IMR-90 (cell line): ENCODE results near the gene HEPACAM. TPM values are rescaled to one million over a fixed set of nuclear protein-coding genes. Genes with fewer than 3 reads are reported as not detected.

Source experiments
- ATAC-seq: fragments of 200-7000 bp; cut with Tn5 transposase; 2 replicates; pipeline ENCODE4 v1.9.1; 2020; ENCODE audit warnings: low read depth, mild to moderate bottlenecking, moderate library complexity
- BruUV-seq: library from RNA; stranded (reverse); fragments of 400-500 nt; replicated peaks from 2 replicates; lab custom pipeline; 2021; lab: Mats Ljungman, UMichigan
- CTCF ChIA-PET: fragments of 300-600 bp; formaldehyde crosslinking; extraction: SDS; loops from one replicate; lab custom pipeline; 2021; ENCODE audit warnings: antibody characterized with exemption; lab: Yijun Ruan, JAX
- POLR2A ChIA-PET: fragments of 300-600 bp; sonication (Branson Sonifier 250); formaldehyde crosslinking; loops from one replicate; lab custom pipeline; 2022; ENCODE audit warnings: antibody characterized with exemption; ENCODE audit not compliant: unreplicated experiment; lab: Charles Lee
- DNase-seq: peaks from one replicate; pipeline ENCODE4 v3.0.0; 2013
- H2AFZ ChIP-seq: replicated peaks from 2 replicates; pipeline ENCODE3; 2013; ENCODE audit warnings: low read length, mild to moderate bottlenecking; ENCODE audit not compliant: poor library complexity
- H2AK5ac ChIP-seq: 2 replicates; pipeline ENCODE4 v1.6.1; 2013; ENCODE audit warnings: low read depth, low read length, inconsistent platforms
- H2AK9ac ChIP-seq: replicated peaks from 2 replicates; pipeline ENCODE3; 2013; ENCODE audit warnings: mild to moderate bottlenecking, low read depth, low read length, moderate library complexity; ENCODE audit not compliant: poor library complexity
- H2BK120ac ChIP-seq: 2 replicates; pipeline ENCODE4 v1.6.1; 2013; ENCODE audit warnings: low read depth, low read length, inconsistent platforms
- H2BK15ac ChIP-seq: 3 replicates; pipeline ENCODE4 v1.6.1; 2013; ENCODE audit warnings: low read depth, low read length, inconsistent platforms
- H2BK20ac ChIP-seq: 2 replicates; pipeline ENCODE4 v1.6.1; 2013; ENCODE audit warnings: low read depth, mild to moderate bottlenecking, inconsistent platforms, low read length, moderate library complexity
- H2BK5ac ChIP-seq: 2 replicates; pipeline ENCODE4 v1.6.1; 2013; ENCODE audit warnings: mild to moderate bottlenecking, low read depth, low read length, inconsistent platforms; ENCODE audit not compliant: poor library complexity, severe bottlenecking
- H3K14ac ChIP-seq: replicated peaks from 2 replicates; pipeline ENCODE4 v1.6.1; 2013; ENCODE audit warnings: low read depth, low read length, inconsistent platforms
- H3K18ac ChIP-seq: 2 replicates; pipeline ENCODE4 v1.6.1; 2013; ENCODE audit warnings: low read depth, low read length, control low read depth
- H3K23ac ChIP-seq: 2 replicates; pipeline ENCODE4 v1.6.1; 2013; ENCODE audit warnings: low read depth, low read length, inconsistent platforms
- H3K27ac ChIP-seq: 2 replicates; pipeline ENCODE4 v1.5.1; 2013; ENCODE audit warnings: mild to moderate bottlenecking, control low read depth, low read length; ENCODE audit not compliant: insufficient read depth
- H3K27me3 ChIP-seq: 2 replicates; pipeline ENCODE4 v1.6.1; 2013; ENCODE audit warnings: low read length; ENCODE audit not compliant: control insufficient read depth, insufficient read depth
- H3K36me3 ChIP-seq: 2 replicates; pipeline ENCODE4 v1.6.1; 2013; ENCODE audit warnings: low read length, mixed read lengths; ENCODE audit not compliant: control insufficient read depth, insufficient read depth
- H3K4ac ChIP-seq: 2 replicates; pipeline ENCODE4 v1.6.1; 2013; ENCODE audit warnings: low read depth, low read length, inconsistent platforms
- H3K4me1 ChIP-seq: 2 replicates; pipeline ENCODE4 v1.6.1; 2013; ENCODE audit warnings: low read length, mixed read lengths; ENCODE audit not compliant: control insufficient read depth, insufficient read depth
- H3K4me2 ChIP-seq: 2 replicates; pipeline ENCODE4 v1.6.1; 2013; ENCODE audit warnings: low read depth, mild to moderate bottlenecking, control low read depth, low read length, moderate library complexity
- H3K4me3 ChIP-seq: 2 replicates; pipeline ENCODE4 v1.5.1; 2013; ENCODE audit warnings: low read depth, mild to moderate bottlenecking, control low read depth, low read length, moderate library complexity; ENCODE audit not compliant: insufficient read depth
- H3K56ac ChIP-seq: 2 replicates; pipeline ENCODE4 v1.6.1; 2013; ENCODE audit warnings: low read length, inconsistent platforms; ENCODE audit not compliant: insufficient read depth; ENCODE audit errors: extremely low read depth
- H3K79me1 ChIP-seq, 2 experiments: 2 replicates each; pipeline ENCODE4 v1.6.1; 2013; ENCODE audit warnings: low read length in 2 of 2, inconsistent platforms in 1 of 2, low read depth in 1 of 2
- H3K9ac ChIP-seq: 2 replicates; pipeline ENCODE4 v1.6.1; 2013; ENCODE audit warnings: low read depth, low read length, control low read depth
- H3K9me1 ChIP-seq: 2 replicates; pipeline ENCODE4 v1.6.1; 2013; ENCODE audit warnings: low read length, inconsistent platforms; ENCODE audit not compliant: insufficient read depth
- H3K9me3 ChIP-seq: 2 replicates; pipeline ENCODE4 v1.6.1; 2013; ENCODE audit warnings: low read length; ENCODE audit not compliant: control insufficient read depth, insufficient read depth
- H4K20me1 ChIP-seq: 2 replicates; pipeline ENCODE4 v1.6.1; 2013; ENCODE audit warnings: low read length, inconsistent platforms; ENCODE audit not compliant: insufficient read depth
- H4K5ac ChIP-seq: 2 replicates; pipeline ENCODE4 v1.6.1; 2013; ENCODE audit warnings: mild to moderate bottlenecking, low read depth, low read length, control low read depth
- H4K8ac ChIP-seq, 2 experiments: 2 replicates each; pipeline ENCODE4 v1.6.1; 2013; ENCODE audit warnings: low read depth in 2 of 2, low read length in 2 of 2, control low read depth in 1 of 2, inconsistent platforms in 1 of 2
- H4K91ac ChIP-seq: 2 replicates; pipeline ENCODE4 v1.6.1; 2013; ENCODE audit warnings: low read depth, low read length, inconsistent platforms; ENCODE audit not compliant: insufficient read depth
- BHLHE40 ChIP-seq: fragments of 150-350 bp; IDR thresholded peaks from 2 replicates; pipeline ENCODE4 v1.6.1; 2016; ENCODE audit warnings: mild to moderate bottlenecking, low read depth, low read length
- CEBPB ChIP-seq: IDR thresholded peaks from 2 replicates; pipeline ENCODE4 v1.6.1; 2012; ENCODE audit warnings: low read depth, low read length, improper control_type of control experiment
- CHD1 ChIP-seq: IDR thresholded peaks from 2 replicates; pipeline ENCODE4 v1.6.1; 2012; ENCODE audit warnings: low read depth, low read length, improper control_type of control experiment
- CTCF ChIP-seq: conservative IDR thresholded peaks from 2 replicates; pipeline ENCODE4 v1.5.1; 2012; ENCODE audit warnings: mild to moderate bottlenecking, low read depth, low read length, improper control_type of control experiment
- ELK1 ChIP-seq: fragments of 150-350 bp; IDR thresholded peaks from 2 replicates; pipeline ENCODE4 v1.6.1; 2016; ENCODE audit warnings: low read depth, mild to moderate bottlenecking, low read length, moderate library complexity, borderline replicate concordance
- FOS ChIP-seq: fragments of 150-350 bp; IDR thresholded peaks from 2 replicates; pipeline ENCODE4 v1.6.1; 2016; ENCODE audit warnings: low read depth, low read length
- MAFK ChIP-seq: IDR thresholded peaks from 2 replicates; pipeline ENCODE4 v1.6.1; 2012; ENCODE audit warnings: low read depth, low read length, improper control_type of control experiment
- MAZ ChIP-seq: IDR thresholded peaks from 2 replicates; pipeline ENCODE4 v1.6.1; 2012; ENCODE audit warnings: low read depth, mild to moderate bottlenecking, low read length, improper control_type of control experiment, moderate library complexity, borderline replicate concordance
- MXI1 ChIP-seq: IDR thresholded peaks from 2 replicates; pipeline ENCODE4 v1.6.1; 2012; ENCODE audit warnings: low read depth, mild to moderate bottlenecking, low read length, moderate library complexity, borderline replicate concordance
- NFE2L2 ChIP-seq: fragments of 150-350 bp; IDR thresholded peaks from 2 replicates; pipeline ENCODE4 v1.6.1; 2016; ENCODE audit warnings: low read depth, mild to moderate bottlenecking, low read length
- POLR2A ChIP-seq: IDR thresholded peaks from 2 replicates; pipeline ENCODE4 v1.6.1; 2012; ENCODE audit warnings: mild to moderate bottlenecking, low read depth, low read length
- RAD21 ChIP-seq: IDR thresholded peaks from 2 replicates; pipeline ENCODE4 v1.6.1; 2012; ENCODE audit warnings: low read length, improper control_type of control experiment
- RCOR1 ChIP-seq: IDR thresholded peaks from 2 replicates; pipeline ENCODE4 v1.6.1; 2012; ENCODE audit warnings: mild to moderate bottlenecking, low read length, improper control_type of control experiment; ENCODE audit not compliant: insufficient replicate concordance
- RFX5 ChIP-seq: IDR thresholded peaks from 2 replicates; pipeline ENCODE4 v1.8.0; 2012; ENCODE audit warnings: low read depth, mild to moderate bottlenecking, low read length, moderate library complexity
- SMC3 ChIP-seq: fragments of 150-350 bp; IDR thresholded peaks from 2 replicates; pipeline ENCODE4 v1.6.1; 2016; ENCODE audit warnings: low read depth, mild to moderate bottlenecking, antibody characterized with exemption, low read length, moderate library complexity
- USF2 ChIP-seq: fragments of 150-350 bp; IDR thresholded peaks from 2 replicates; pipeline ENCODE4 v1.6.1; 2017; ENCODE audit warnings: mild to moderate bottlenecking, antibody characterized with exemption, low read length, low read depth
- WGBS, 2 experiments: methylation state at CpG; one replicate each; pipeline versions ENCODE4 v1.1.5 to v1.1.7; 2013; ENCODE audit warnings: missing lambda C conversion rate in 2 of 2; ENCODE audit not compliant: insufficient read length in 1 of 2; ENCODE audit errors: extremely low coverage in 2 of 2; 5-methylcytosine and 5-hydroxymethylcytosine counted together
- dilution Hi-C: fragments of 300-500 bp; cut with HindIII; formaldehyde crosslinking; loops from one replicate; pipeline ENCODE4 v1.14.3; 2018; ENCODE audit warnings: low sequenced_read_pairs; ENCODE audit not compliant: unreplicated experiment
- in situ Hi-C: fragments of 300-500 bp; cut with MboI; formaldehyde crosslinking; loops from 3 replicates; pipeline ENCODE4 v1.14.3; 2019; ENCODE audit warnings: low sequenced_read_pairs, inconsistent platforms, mixed read lengths
- intact Hi-C: fragments of 100-400 bp; cut with micrococcal nuclease; formaldehyde crosslinking; loops from 2 replicates; pipeline ENCODE4 v1.10.0; 2022
- polyA plus RNA-seq, 3 experiments: library from polyadenylated mRNA; depleted of rRNA; stranded (reverse); fragments of >200 nt; gene quantifications; 2 replicates each; pipeline ENCODE4 v1.2.3, GENCODE V29; 2012; ENCODE audit warnings: low replicate concordance in 1 of 3
- total RNA-seq: library from RNA; depleted of rRNA; stranded (reverse); fragments of >200 nt; gene quantifications from 2 replicates; pipeline ENCODE4 v1.2.3, GENCODE V29; 2012

HEPACAM gene
- total and polyA plus RNA-seq, 2 of the 4 experiments (the other 2 are of a cell fraction) = 0.09 to 0.18 TPM

GRCh38 chr11:124892146-124892545 lies 43.7 kb downstream of the HEPACAM start:
- H2BK120ac ChIP-seq = no peak overlapping the region
- in situ Hi-C loops = no loop called here
- BruUV-seq = no TSS peak
- no peaks in the 10 kb centered on the region; a peak in 1 of 4 replicates for H3K79me1 ChIP-seq
- H2BK5ac ChIP-seq = no peak overlapping the region
- no peak overlapping the region for H3K4ac ChIP-seq
- H3K9ac ChIP-seq = no peak overlapping the region
- H3K4me3 ChIP-seq = no peak overlapping the region
- dilution Hi-C loops = no loop called here
- intact Hi-C loops = no loop called here
- H3K23ac ChIP-seq = no peak overlapping the region
- peaks cover 8% of the 10 kb centered on the region; the same call in 1 of the 2 replicates for H3K9me1 ChIP-seq
- no peak overlapping the region for H4K91ac ChIP-seq
- no CpG with 5 or more reads among the region's 2 CpGs for WGBS, 2 experiments
- H2AK5ac ChIP-seq = no peak overlapping the region
- no peak overlapping the region for H3K4me2 ChIP-seq
- no peak overlapping the region for H3K14ac ChIP-seq
- no peaks in the 10 kb centered on the region for H3K9me3 ChIP-seq
- H3K18ac ChIP-seq = no peak overlapping the region
- H4K20me1 ChIP-seq = no peaks in the 10 kb centered on the region
- H3K4me1 ChIP-seq = peaks cover 6% of the 10 kb centered on the region
- DNase-seq = no peak
- no peak overlapping the region for H4K8ac ChIP-seq
- no peak overlapping the region for H2AK9ac ChIP-seq
- ChIA-PET POLR2A (no interaction called here), CTCF (no interaction called here)
- no peak overlapping the region for H2AFZ ChIP-seq
- H3K27ac ChIP-seq = no peak overlapping the region
- no peak overlapping the region for H4K5ac ChIP-seq
- H3K27me3 ChIP-seq = no peaks in the 10 kb centered on the region
- no peak overlapping the region for H3K56ac ChIP-seq
- no peak for ATAC-seq
- TF ChIP-seq BHLHE40 (no peak), SMC3 (no peak), RCOR1 (no peak), NFE2L2 (no peak), ELK1 (no peak), MXI1 (no peak), CHD1 (no peak), RFX5 (no peak), MAZ (no peak), CTCF (no peak), FOS (no peak), CEBPB (no peak), MAFK (no peak), POLR2A (no peak), RAD21 (no peak), USF2 (no peak)
- H3K36me3 ChIP-seq = no peaks in the 10 kb centered on the region
- H2BK15ac ChIP-seq = no peak overlapping the region
- H2BK20ac ChIP-seq = no peak overlapping the region
